NCI-H1694 treated with DMSO at 0.1 percent for 48 hours (cell line): ENCODE results near the gene GON4L.
"Not testable (repeated sequence)": the region's sequence is repeated elsewhere in the genome, so short reads cannot be mapped to it uniquely, and the experiment has no call there.

Experiments
- DNase-seq: peaks from one replicate; lab custom pipeline; 2025; lab: John Stamatoyannopoulos, UW

The GON4L gene

GRCh38 chr1:155877945-155878344 is 20.9 kb upstream of the GON4L start:
- no peak for DNase-seq

GRCh38 chr1:155873860-155874259 is 16.8 kb upstream of the GON4L start:
- DNase-seq, result no peak

DNA sequence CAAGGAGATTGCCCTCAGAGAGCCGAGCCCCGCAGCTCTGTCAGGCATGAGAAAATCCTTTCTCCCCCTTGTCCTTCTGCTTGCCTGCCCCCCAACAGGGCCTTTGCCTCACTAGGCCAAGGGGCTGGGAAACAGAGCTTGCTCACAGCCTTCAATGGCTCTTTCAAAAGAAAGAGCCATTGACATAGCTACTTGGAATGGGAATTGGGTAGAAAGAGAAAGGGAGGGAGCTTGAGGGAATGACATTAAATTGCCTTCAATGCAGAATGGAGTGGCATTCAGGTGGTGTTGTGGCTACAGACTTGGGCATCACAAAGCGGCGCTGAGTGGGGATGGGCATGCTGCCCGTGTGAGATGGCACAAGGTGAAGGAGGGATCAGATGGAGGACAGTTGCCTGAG is 15.5 kb upstream of the GON4L start:
- no peak for DNase-seq

GRCh38 chr1:155871390-155871789 is 14.4 kb upstream of the GON4L start:
- peak; percentile 30 for DNase-seq

GRCh38 chr1:155867766-155868165 is 10.8 kb upstream of the GON4L start:
- no peak for DNase-seq

DNA sequence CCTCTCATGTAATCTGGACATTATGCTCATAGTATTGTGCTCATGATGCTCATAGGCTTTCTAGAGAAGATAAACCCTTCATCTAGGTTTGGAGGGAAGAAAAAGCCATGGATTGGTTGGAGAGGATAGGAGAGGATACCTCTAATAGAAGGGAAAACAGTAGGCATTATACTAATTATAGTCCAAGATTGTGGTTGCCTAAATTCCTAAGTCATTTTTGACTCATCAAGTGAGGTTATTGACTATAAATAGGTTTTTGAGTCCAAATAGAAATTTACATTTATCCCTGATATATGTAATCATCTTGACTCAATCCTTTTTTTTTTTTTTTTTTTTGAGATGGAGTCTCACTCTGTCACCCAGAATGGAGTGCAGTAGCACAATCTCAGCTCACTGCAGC is 7.4 kb upstream of the GON4L start:
- no peak for DNase-seq

GRCh38 chr1:155861896-155862295 is 4.9 kb upstream of the GON4L start:
- no peak for DNase-seq

DNA sequence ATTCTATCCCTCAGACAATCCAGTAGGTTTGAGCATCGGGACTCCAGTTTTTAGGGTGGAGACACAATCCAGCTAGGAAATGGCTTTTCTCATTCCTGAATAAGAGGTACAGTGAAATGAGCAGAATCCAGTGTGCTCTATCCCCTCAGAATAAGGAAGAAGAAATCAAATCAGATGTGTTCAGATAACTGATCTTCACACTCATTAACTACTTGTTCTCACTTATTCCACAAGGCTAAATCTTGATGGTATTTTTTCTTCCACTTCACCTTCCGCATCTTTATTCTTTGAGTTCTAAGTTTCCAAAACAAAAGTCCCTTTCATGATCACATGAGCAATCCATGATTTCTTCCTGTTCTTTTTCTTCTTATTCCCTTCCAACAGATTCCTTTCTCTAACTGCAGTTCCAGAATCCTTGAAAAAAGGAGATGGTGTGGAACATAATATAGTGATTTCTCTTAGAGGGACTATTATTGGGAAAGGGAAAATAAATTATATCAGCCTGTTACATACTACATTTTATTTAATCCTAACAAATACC is 4.0 kb upstream of the GON4L start:
- peak; percentile 45 for DNase-seq

DNA sequence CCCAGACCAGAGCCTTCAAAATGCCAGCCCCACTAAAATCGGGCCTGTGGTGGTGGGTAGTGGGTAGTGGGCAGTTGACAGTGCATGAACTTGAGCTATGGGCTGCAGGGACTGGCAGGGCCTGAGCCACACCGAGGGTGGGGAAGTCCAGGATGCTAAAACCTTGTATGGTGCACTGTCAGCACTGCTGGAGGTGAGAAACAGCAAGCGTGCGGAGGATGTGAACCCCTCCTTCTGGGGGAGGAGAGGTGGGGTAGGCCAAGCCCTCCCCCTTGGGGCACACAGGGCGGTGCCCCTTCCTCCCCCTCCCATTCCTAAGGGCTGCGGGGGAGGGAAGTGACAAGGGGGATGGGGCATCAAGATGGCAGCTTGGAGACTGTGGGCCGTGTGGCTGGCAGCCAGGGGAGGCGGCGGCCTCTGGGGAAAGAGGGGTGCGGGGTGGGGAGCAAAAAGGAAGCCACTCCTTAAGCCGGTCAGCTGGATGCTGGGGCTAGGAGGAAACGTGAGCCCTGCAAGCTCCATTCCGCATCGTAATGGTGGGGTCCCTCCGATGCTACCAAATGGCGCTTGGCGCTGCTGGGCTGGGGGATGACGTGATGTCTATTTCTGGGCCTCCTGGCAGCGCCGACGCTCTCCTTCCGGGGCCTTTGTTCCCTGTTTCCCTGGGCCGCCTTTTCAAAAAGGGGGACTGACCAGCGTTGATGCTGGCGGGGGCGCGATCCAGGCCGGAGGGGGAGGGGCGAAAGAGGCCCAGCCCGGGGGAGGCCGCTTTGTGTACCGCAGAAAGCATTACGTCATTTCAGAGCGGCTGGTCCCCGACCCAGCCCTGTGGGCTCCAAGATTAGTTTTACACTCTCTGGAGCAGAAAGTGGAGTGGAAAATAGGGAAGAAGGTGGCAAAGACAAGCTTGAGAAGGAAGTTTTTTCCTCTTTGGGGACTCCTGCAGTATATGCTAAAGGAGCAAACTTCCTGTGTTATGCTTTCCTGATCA is 3.2 kb upstream of the GON4L start:
- peak; percentile 96 for DNase-seq

- peak; percentile 99 for DNase-seq
Observed at GRCh38 chr1:155859234-155859829, 2.3 kb upstream of the GON4L start, which contains the start of gene SYT11. Gene SYT11 (plus strand): TSS chr1:155859567. CDS start chr1:155859762, 195 bp downstream.

DNA sequence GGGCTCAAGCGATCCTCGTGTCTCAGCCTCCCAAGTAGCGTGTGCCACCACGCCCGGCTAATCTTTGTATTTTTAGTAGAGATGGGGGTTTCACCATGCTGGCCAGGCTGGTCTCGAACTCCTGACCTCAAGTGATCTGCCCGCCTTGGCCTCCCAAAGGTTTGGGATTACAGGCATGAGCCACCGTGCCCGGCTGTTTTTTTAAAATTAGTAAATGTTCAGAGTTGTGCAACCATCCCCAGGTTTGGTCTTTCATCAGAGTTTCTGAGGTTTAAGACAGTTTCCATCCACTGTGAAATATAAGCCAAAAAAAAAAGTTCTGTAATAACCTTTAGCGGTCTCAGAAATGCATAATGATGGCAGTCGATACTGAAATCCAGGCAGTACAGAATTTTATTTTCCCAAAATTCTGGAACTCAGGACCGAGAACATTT is 1.8 kb upstream of the GON4L start:
- no peak for DNase-seq

GRCh38 chr1:155856257-155856974 is 598 bp downstream of the GON4L start:
- no peak for DNase-seq

GRCh38 chr1:155850345-155850744 is 6.7 kb downstream of the GON4L start:
- DNase-seq, result no peak

DNA sequence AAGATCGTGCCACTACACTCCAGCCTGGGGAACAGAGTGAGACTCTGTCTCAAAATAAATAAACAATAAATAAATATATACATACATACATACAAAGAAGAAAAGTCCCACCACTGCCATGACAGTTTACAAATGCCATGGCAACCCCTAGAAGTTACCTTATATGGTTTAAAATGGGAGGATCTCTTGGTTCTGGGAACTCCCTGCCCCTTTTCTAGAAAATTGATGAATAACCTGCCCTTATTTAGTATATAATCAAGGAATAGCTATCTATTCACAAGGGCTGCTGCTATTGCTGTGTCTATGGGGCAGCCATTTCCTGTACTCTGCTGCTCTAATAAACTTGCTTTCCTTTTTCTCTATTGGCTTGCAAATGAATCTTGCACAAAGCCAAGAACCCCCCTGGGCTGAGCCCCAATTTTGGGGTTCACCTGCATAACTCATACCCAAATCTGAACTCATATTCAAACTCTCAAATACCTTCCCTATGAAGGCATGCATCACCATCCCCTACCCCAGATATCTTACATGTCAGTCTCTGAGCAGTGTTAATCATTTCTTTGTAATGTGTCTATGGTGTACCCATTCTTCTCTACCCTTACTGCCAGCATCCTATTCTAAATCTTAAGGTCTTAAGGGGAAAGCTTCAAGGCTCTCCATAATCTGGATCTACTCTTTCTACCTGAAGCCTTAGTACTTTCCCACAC is 9.0 kb downstream of the GON4L start:
- DNase-seq, result no peak

- DNase-seq, result no peak
Observed at GRCh38 chr1:155844860-155845421, 12.1 kb downstream of the GON4L start.

GRCh38 chr1:155840386-155840785 is 16.6 kb downstream of the GON4L start:
- no peak for DNase-seq

GRCh38 chr1:155835548-155835947 is 21.5 kb downstream of the GON4L start:
- no peak for DNase-seq

GRCh38 chr1:155834927-155835399 is 22.1 kb downstream of the GON4L start:
- DNase-seq, result not testable (repeated sequence)

DNA sequence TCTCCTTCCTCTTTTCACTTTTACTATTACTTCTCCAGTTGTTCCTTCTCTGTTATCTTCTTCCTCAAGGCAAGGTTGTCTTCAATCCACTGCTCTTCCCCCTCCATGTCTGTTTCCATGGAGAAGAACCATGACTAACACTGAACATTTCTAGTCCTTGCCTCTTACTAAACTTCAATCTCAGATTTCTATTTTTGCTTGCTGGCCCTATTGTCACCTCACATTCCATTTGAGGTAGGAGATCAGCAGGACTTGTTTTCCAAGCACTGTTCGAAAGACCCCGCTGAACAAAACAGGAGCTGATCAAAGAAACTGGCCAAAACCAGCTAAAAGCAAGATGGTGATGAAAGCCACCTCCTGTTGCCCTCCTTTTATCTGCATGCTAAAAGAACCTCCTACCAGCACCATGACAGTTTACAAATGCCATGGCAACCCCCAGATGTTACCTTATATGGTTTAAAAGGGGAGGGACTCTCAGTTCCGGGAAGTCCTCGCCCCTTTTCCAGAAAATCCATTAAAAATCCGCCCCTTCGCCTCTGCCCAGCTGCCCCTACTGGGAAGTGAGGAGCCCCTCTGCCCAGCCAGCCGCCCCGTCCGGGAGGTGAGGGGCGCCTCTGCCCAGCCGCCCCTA is 22.6 kb downstream of the GON4L start:
- no peak for DNase-seq

DNA sequence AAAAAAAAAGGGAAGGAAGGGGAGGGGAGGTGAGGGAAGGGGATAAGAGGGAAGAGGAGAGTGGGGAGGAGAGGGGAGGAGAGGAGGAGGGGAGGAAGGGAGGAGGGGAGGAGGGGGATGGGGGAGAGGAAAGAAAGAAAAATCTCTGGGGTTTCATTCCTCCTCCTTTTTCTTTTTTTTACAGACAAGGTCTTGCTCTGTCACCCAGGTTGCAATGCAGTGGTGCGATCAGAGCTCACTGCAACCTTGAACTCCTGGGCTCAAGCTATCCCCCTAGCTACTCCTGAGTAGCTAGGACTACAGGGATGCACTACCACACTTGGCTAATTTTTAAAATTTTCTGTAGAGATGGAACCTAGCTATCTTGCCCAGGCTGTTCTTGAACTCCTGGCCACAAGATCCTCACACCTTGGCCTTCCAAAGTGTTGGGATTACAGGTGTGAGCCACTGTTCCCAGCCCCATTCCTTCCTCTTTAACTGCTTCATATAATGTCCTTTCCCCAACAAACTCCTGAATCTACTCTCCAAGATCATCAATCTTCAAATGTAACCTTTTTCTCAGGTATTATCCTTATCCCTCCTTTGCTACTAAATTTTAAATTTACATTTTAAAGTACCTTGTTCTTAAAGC is 23.2 kb downstream of the GON4L start:
- no peak for DNase-seq
